HFF-Myc (cell line): Measurements from ENCODE around the gene KLF13.
"Not testable (repeated sequence)": the region's sequence is repeated elsewhere in the genome, so short reads cannot be mapped to it uniquely, and the experiment has no call there.

ENCODE experiments used
- DNase-seq: peaks from one replicate; pipeline ENCODE4 v3.0.0-alpha.2; 2011; ENCODE audit warnings: low read depth; ENCODE audit errors: extremely low read depth
- H3K4me3 ChIP-seq: replicated peaks from 2 replicates; pipeline ENCODE4 v1.5.1; 2011; ENCODE audit warnings: low read depth, mild to moderate bottlenecking, control low read depth, low read length
- CTCF ChIP-seq: IDR thresholded peaks from 2 replicates; pipeline ENCODE4 v1.5.1; 2012; ENCODE audit warnings: mild to moderate bottlenecking, low read depth, low read length, control low read depth; ENCODE audit errors: missing control alignments

Gene KLF13

DNA sequence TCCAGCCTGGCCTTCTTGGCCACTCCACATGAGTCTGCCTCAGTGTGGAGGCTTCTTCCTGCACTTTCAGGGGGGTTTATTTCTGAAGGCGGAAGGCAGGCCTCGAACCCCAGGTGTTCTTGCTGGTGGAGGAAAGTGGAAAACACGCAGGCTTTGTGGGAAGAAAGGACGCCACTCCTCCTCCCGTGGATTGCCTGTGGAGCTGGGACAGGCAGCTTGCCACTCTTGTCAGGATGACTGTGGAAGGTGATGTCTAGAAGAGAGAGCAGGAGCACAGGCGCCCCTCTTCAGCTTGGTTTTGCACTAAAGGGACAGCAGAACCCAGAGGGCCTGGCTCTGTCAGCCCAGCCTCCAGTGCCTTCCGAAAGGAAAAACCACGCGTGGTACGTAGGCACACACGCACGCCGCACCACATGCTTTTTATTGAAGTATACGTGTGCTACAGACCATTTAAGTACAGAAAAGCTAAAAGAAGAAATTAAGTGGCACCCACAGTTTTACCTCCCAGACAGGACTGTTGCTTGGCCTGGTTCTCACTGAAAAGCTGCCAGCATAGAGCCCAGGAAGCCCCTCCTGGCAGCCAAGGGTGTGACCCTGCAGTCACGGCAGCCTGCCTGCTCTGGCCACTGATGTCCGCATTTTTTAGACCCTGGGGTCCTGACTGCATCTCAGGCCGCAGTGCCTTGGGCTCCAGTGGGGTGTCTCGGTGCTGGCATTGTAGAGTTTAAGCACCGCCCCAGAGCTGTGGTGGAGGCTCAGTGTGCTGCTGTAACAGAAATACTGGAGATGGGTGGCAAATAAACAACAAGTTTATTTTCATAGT, 21.6 kb downstream of the KLF13 start:
- TF ChIP-seq CTCF = no peak
- no peak overlapping the region for H3K4me3 ChIP-seq
- no peak for DNase-seq

DNA sequence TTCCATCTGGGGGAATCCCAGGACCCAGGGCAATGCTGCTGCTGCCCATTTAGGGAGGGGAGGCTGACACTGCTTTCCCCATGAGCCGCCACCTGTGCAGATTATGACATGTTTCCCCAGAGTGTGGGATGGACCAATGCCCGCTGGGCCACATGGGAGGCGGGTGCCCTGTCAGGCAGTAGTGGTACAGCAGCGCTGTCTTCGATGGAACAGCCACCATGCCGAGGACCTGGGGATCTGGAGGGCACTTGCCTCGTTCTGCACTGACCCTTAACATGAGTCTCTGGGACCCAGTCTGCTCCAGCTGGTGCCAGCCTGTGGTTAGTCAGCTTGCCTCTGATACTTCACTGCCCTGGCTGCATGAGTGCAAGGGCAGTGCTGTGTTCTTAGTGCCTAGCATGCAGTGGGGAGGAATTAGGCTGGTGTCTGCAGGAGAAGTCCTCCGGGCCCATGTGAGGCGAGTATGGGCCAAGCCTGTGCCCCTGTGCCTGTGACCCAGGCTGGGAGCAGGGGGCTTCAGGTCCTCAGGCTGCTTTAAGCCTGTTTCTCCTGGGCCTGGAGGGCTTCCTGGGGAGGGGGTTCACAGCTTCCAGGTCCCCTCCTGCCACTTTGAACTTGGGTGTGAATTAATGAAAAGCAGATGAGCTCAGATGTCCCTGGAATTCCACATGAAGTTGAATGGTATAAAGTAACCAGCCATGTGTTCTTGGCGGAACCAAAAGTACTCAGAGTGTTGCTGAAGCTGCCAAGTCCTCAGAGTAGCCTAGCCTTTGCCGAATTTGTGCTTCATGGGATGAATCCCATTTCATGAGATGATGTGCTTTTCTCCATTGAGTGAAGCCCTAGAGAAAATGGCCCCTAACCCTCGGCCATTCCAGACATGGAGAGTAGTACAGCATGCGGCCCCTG, 22.9 kb downstream of the KLF13 start:
- no peak for TF ChIP-seq CTCF
- H3K4me3 ChIP-seq = no peak overlapping the region
- DNase-seq = no peak

DNA sequence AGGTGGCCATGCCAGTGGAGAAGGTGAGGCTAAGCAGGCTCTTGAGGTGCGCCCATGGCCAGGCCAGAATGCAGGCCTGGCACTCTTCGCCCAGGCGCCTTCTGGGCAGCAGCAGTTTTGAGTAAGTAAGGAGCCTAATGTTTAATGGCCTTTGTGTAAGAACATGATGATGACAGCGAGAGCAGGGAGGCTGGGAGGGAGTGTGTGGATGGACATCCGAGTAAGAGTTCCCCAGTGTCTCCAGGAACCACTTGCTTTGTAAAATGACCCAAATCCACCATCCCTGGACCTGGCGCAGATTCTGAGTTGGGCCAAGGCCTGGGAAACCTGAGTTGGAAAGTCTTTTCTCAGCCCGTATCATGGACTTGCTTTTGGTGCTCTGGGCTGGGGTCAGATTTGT, 24.1 kb downstream of the KLF13 start:
- no peak for DNase-seq
- no peak for TF ChIP-seq CTCF
- H3K4me3 ChIP-seq = no peak overlapping the region

DNA sequence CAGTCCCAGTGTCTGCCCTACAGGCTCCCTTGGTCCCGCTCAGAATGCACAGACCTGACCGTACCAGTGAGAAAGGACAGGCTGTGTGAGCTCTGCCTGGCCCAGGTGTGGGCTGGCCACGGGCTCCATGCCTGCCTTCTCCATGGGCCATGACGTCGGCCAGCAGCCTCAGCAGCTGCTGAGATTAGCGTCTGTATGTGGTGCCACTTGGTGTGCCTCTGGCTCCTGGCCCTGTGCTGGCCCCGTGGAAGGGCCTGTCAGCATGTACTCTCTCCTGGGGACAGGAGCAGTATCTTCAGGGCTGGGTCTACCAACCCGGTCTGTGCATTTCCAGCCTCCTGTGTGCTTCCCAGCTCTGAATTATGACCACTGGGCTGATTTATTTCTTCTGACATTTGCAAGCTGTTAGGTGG, 25.7 kb downstream of the KLF13 start:
- no peak overlapping the region for H3K4me3 ChIP-seq
- DNase-seq = no peak
- TF ChIP-seq CTCF = no peak

GRCh38 chr15:31352911-31353811, 26.5 kb downstream of the KLF13 start:
- no peak for TF ChIP-seq CTCF
- no peak overlapping the region for H3K4me3 ChIP-seq
- DNase-seq = no peak

DNA sequence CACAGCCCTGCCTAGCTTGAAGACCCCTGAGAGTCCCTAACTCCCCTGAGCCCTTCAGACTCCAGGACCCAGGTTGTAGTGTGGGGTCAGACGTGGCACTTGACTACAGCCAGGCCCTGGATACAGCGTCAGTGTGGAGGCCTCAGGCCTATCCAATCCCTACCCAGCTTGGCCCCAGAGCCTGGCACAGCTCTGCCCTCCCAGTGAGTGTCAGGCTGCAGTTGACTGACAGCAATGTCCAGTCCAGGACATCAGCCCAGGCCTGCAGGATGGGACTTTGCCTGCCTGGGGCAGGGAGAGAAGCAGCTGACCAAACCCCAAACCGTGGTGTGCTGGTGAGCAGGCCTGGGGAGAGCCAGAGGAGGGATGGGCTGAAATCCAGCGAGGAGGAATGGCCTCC, 27.3 kb downstream of the KLF13 start:
- no peak for TF ChIP-seq CTCF
- no peak overlapping the region for H3K4me3 ChIP-seq
- no peak for DNase-seq

DNA sequence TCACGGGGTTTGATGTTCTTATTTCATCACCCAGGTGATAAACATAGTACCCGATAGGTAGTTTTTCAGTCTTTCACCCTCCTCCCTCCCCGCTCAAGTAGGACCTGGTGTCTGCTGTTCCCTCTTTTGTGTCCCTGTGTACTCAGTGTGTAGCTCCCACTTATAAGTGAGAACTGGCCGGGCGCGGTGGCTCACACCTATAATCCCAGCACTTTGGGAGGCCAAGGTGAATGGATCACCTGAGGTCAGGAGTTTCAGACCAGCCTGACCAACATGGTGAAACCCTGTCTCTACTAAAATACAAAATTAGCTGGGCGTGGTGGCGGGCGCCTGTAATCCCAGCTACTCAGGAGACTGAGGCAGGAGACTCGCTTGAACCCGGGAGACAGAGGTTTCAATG, 29.5 kb downstream of the KLF13 start:
- not testable (repeated sequence) for H3K4me3 ChIP-seq, DNase-seq
